K562 (cell line): Measurements from ENCODE around the gene GRK4. TPM values are rescaled to one million over a fixed set of nuclear protein-coding genes. Genes with fewer than 3 reads are reported as not detected.
A peak's percentile ranks its signal among the peaks of the same experiment; 100 is the strongest.

Experiments used
- ATAC-seq: fragments of 200-7000 bp; cut with Tn5 transposase; 3 replicates; pipeline ENCODE4 v1.9.1; 2020; ENCODE audit warnings: moderate library complexity
- BruUV-seq: library from RNA; stranded (reverse); fragments of 400-500 nt; replicated peaks from 2 replicates; lab custom pipeline; 2021; lab: Mats Ljungman, UMichigan
- CTCF ChIA-PET: fragments of 300-600 bp; formaldehyde crosslinking; extraction: SDS; loops from one replicate; lab custom pipeline; 2021; ENCODE audit warnings: low intra/inter-chr PET ratio; lab: Yijun Ruan, JAX
- POLR2A ChIA-PET: fragments of 300-600, 350-650 bp; sonication (Branson Sonifier 250); formaldehyde crosslinking; extraction: SDS; loops from one replicate; lab custom pipeline; 2021; ENCODE audit warnings: antibody characterized with exemption, inconsistent platforms; lab: Yijun Ruan, JAX
- DNase-seq, 4 experiments: peaks; one replicate each; pipeline versions ENCODE4 v3.0.0 to v3.0.0-alpha.2; 2011 to 2018; ENCODE audit warnings: low spot score in 3 of 4, mixed read lengths in 3 of 4; ENCODE audit errors: extremely low read depth in 1 of 4
- FAIRE-seq: peaks from 2 replicates; lab custom pipeline; 2011; peaks lifted over from hg19 to GRCh38; lab: Jason Lieb, UNC
- H2AFZ ChIP-seq: 2 replicates; pipeline ENCODE4 v1.6.0; 2011; ENCODE audit warnings: low read depth, low read length, control low read depth, inconsistent platforms
- H3K27ac ChIP-seq: fragments of 200-600 bp; 3 replicates; pipeline ENCODE4 v1.8.0; 2011; ENCODE audit warnings: low read depth, mild to moderate bottlenecking, control low read depth, inconsistent platforms, low read length, moderate library complexity, mixed read lengths; ENCODE audit errors: extremely low read depth
- H3K27me3 ChIP-seq, 2 experiments: fragments of 300-600 bp in 1 of 2; 2 replicates in 1 of 2; 3 replicates in 1 of 2; pipeline versions ENCODE4 v1.6.0 to v1.8.0; 2011; ENCODE audit warnings: inconsistent platforms in 2 of 2, low read length in 2 of 2, mild to moderate bottlenecking in 1 of 2, mixed read lengths in 1 of 2, moderate library complexity in 1 of 2; ENCODE audit not compliant: control insufficient read depth in 2 of 2, insufficient read depth in 2 of 2
- H3K36me3 ChIP-seq: fragments of 300-600 bp; 3 replicates; pipeline ENCODE4 v1.8.0; 2011; ENCODE audit warnings: mild to moderate bottlenecking, low read length, inconsistent platforms; ENCODE audit not compliant: control insufficient read depth, insufficient read depth
- H3K4me1 ChIP-seq, 2 experiments: fragments of 200-600 bp in 1 of 2; replicated peaks in 1 of 2; 2 replicates in 1 of 2; 3 replicates in 1 of 2; pipeline versions ENCODE4 v1.5.1 to v1.8.0; 2011; ENCODE audit warnings: inconsistent platforms in 2 of 2, low read length in 2 of 2, mild to moderate bottlenecking in 1 of 2, mixed read lengths in 1 of 2, moderate library complexity in 1 of 2; ENCODE audit not compliant: control insufficient read depth in 2 of 2, insufficient read depth in 2 of 2
- H3K4me2 ChIP-seq: 2 replicates; pipeline ENCODE4 v1.6.1; 2011; ENCODE audit warnings: low read length, control low read depth, inconsistent platforms, mixed read lengths; ENCODE audit not compliant: insufficient read depth
- H3K4me3 ChIP-seq: fragments of 200-600 bp; sonication (generic), shearing (Covaris generic); 2 replicates; pipeline ENCODE4 v1.5.1; 2016; ENCODE audit warnings: control low read depth, inconsistent platforms
- H3K79me2 ChIP-seq: fragments of 200-600 bp; 3 replicates; pipeline ENCODE4 v1.8.0; 2011; ENCODE audit warnings: low read length, inconsistent platforms; ENCODE audit not compliant: control insufficient read depth, insufficient read depth
- H3K9ac ChIP-seq, 2 experiments: 2 replicates each; pipeline versions ENCODE4 v1.6.0 to v1.6.1; 2011; ENCODE audit warnings: low read depth in 2 of 2, low read length in 2 of 2, control low read depth in 1 of 2, inconsistent platforms in 1 of 2, mild to moderate bottlenecking in 1 of 2, mixed read lengths in 1 of 2; ENCODE audit not compliant: insufficient read depth in 1 of 2
- H3K9me1 ChIP-seq: one replicate; pipeline ENCODE4 v1.6.0; 2011; ENCODE audit warnings: inconsistent platforms, mild to moderate bottlenecking, low read length, moderate library complexity; ENCODE audit not compliant: control insufficient read depth, insufficient read depth
- H3K9me3 ChIP-seq: replicated peaks from 2 replicates; pipeline ENCODE4 v1.5.1; 2011; ENCODE audit warnings: low read depth, low read length, inconsistent platforms; ENCODE audit not compliant: control insufficient read depth, insufficient read depth
- H4K20me1 ChIP-seq: replicated peaks from 2 replicates; pipeline ENCODE4 v1.6.1; 2011; ENCODE audit warnings: low read length, inconsistent platforms, mixed read lengths; ENCODE audit not compliant: control insufficient read depth, insufficient read depth
- CEBPB ChIP-seq: fragments of 450-650 bp; IDR thresholded peaks from 2 replicates; pipeline ENCODE4 v1.6.1; 2016; ENCODE audit warnings: missing genetic modification characterization, missing compliant biosample characterization
- CEBPG ChIP-seq, 3 experiments: fragments of 200-800 bp in 1 of 3; sonication (Bioruptor generic) in 1 of 3; sonication (generic) in 1 of 3; formaldehyde crosslinking in 1 of 3; IDR thresholded peaks in 2 of 3; conservative IDR thresholded peaks in 1 of 3; 2 replicates each; pipeline versions ENCODE4 v1.6.1 to v1.8.0; 2016 to 2022; ENCODE audit warnings: missing compliant biosample characterization in 2 of 3, missing genetic modification characterization in 2 of 3, mild to moderate bottlenecking in 1 of 3, missing genetic modification reagents in 1 of 3
- CGGBP1 ChIP-seq: fragments of 250-450 bp; sonication (Bioruptor Pico); IDR thresholded peaks from 2 replicates; pipeline ENCODE4 v1.9.0; 2021; ENCODE audit warnings: mild to moderate bottlenecking
- CHD4 ChIP-seq: fragments of 200-600 bp; sonication (generic); IDR thresholded peaks from 3 replicates; pipeline ENCODE4 v1.6.1; 2012; ENCODE audit warnings: low read depth, mild to moderate bottlenecking, mixed read lengths, low read length, inconsistent platforms; ENCODE audit not compliant: insufficient read depth, insufficient replicate concordance, poor library complexity, severe bottlenecking
- CTCF ChIP-seq, 3 experiments: IDR thresholded peaks in 2 of 3; conservative IDR thresholded peaks in 1 of 3; 2 replicates each; pipeline ENCODE4 v1.5.1; 2011 to 2012; ENCODE audit warnings: low read length in 3 of 3, mild to moderate bottlenecking in 3 of 3, control low read depth in 2 of 3, improper control_type of control experiment in 1 of 3, inconsistent platforms in 1 of 3, low read depth in 1 of 3, mixed read lengths in 1 of 3, moderate library complexity in 1 of 3; ENCODE audit not compliant: insufficient read depth in 2 of 3
- ILK ChIP-seq: fragments of 450-650 bp; IDR thresholded peaks from 2 replicates; pipeline ENCODE4 v1.6.1; 2016; ENCODE audit warnings: missing genetic modification characterization, low read depth, mild to moderate bottlenecking, missing compliant biosample characterization, moderate library complexity, borderline replicate concordance
- RAD21 ChIP-seq, 2 experiments: fragments of 250-450 bp in 1 of 2; fragments of 450-650 bp in 1 of 2; sonication (Bioruptor Pico) in 1 of 2; formaldehyde crosslinking in 1 of 2; IDR thresholded peaks in 1 of 2; conservative IDR thresholded peaks in 1 of 2; 2 replicates each; pipeline versions ENCODE4 v1.4.0 to v1.8.0; 2020 to 2022; ENCODE audit warnings: mild to moderate bottlenecking in 2 of 2, moderate library complexity in 1 of 2
- SMAD2 ChIP-seq: fragments of 150-350 bp; IDR thresholded peaks from 2 replicates; pipeline ENCODE4 v1.6.1; 2014; ENCODE audit warnings: low read depth, mild to moderate bottlenecking, low read length
- SMC3 ChIP-seq: conservative IDR thresholded peaks from 2 replicates; pipeline ENCODE4 v1.6.1; 2011; ENCODE audit warnings: low read depth, low read length, improper control_type of control experiment; ENCODE audit not compliant: insufficient read depth
- ZNF695 ChIP-seq: fragments of 450-650 bp; formaldehyde crosslinking; IDR thresholded peaks from 2 replicates; pipeline ENCODE4 v1.4.0; 2020; ENCODE audit warnings: mild to moderate bottlenecking, moderate library complexity
- WGBS: fragments of 100-300 bp; shearing (Covaris generic); methylation state at CpG from one replicate; pipeline ENCODE4 v1.1.6; 2016; ENCODE audit warnings: low coverage, mixed read lengths; ENCODE audit not compliant: insufficient coverage; ENCODE audit errors: missing lambda C conversion rate; 5-methylcytosine and 5-hydroxymethylcytosine counted together
- in situ Hi-C: fragments of 300-500 bp; cut with MboI; formaldehyde crosslinking; loops from 4 replicates; pipeline ENCODE4 v1.15.0; 2018; ENCODE audit warnings: inconsistent platforms, mixed read lengths
- intact Hi-C: fragments of 100-400 bp; cut with micrococcal nuclease; formaldehyde crosslinking; loops from 2 replicates; pipeline ENCODE4 v1.14.2; 2022
- polyA plus RNA-seq, 8 experiments: library from polyadenylated mRNA; depleted of rRNA in 4 of 8; stranded (reverse) in 5 of 8; unstranded in 3 of 8; fragments of >200 nt; fragmentation: Nextera tagmentation in 2 of 8; fragmentation: Illumina TruSeq in 1 of 8; extraction: Ambion mirVana in 2 of 8; extraction: Trizol in 1 of 8; gene quantifications; 2 replicates each; pipeline versions ENCODE4 v1.2.1 to v1.2.3, GENCODE V29; 2011 to 2014; ENCODE audit warnings: inconsistent platforms in 1 of 8, missing spikeins in 1 of 8
- total RNA-seq, 7 experiments: library from RNA; depleted of rRNA in 6 of 7; stranded (reverse); fragments of >200 nt in 6 of 7; fragmentation: Illumina TruSeq in 2 of 7; extraction: Trizol in 2 of 7; gene quantifications; 2 replicates each; pipeline versions ENCODE4 v1.2.1 to v1.2.3, GENCODE V29; 2011 to 2021; ENCODE audit warnings: low replicate concordance in 1 of 7
- TF ChIP-seq, protein P1 (sequence below): fragments of 250-450 bp; sonication (Bioruptor Pico); IDR thresholded peaks from 2 replicates; pipeline ENCODE4 v1.4.0; 2020; ENCODE audit warnings: mild to moderate bottlenecking, moderate library complexity

GRK4 gene
- total and polyA plus RNA-seq, 9 of the 15 experiments (the other 6 are each of a cell fraction or from before 2014, with no cell fraction given) = 1.1 to 4.8 (median 2.6) TPM

DNA sequence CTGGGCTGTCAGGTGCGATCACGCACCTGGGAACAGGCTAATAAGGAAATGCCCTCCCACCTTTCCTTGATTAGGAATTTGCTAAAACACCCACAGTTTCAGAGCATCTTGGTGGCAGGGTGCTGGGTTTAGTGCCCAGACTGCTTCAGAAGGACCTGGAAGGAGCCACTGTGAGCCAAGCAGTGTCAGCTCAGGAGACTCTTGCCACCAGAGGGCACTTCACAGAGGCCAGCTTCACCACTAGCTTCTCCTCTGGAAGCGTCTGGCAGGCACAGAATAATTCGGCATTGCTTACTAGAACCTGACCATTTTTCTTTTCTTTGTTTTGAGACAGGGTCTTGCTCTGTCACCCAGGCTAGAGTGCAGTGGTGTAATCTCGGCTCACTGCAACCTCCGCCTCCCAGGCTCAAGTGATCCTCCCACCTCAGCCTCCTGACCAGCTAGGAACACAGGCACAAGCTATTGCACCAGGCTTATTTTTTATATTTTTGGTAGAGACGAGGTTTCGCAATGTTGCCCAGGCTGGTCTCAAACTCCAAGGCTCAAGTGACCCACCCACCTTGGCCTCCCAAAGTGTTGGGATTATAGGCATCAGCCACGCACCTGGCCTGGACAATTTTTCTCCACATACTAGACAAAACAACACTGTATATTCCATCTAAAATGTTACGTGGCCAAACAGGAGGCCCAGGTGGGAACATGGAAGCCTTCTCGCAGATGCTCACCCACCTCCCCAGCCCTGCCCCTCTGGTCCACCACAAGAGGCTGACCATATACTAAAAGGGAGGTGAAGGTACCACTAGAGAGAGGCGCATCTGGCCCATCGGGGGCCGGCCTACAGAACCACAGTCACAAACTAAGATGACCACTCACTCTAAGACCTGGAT lies 14.2 kb upstream of the GRK4 start:
- no peak for DNase-seq

More for the DNA sequence above, 14.2 kb upstream of the GRK4 start:
- no peaks in the 10 kb centered on the region for H3K4me1 ChIP-seq
- in situ Hi-C loops = no loop called here
- FAIRE-seq (no peak), ATAC-seq (peak; percentile 56)
- intact Hi-C loops = no loop called here
- H4K20me1 ChIP-seq = peaks cover 12% of the 10 kb centered on the region; the same call in 1 of the 2 replicates
- 93% methylated on average over 14 of the region's 14 CpGs for WGBS
- no peaks in the 10 kb centered on the region for H3K79me2 ChIP-seq
- no TSS peak for BruUV-seq
- no peak overlapping the region for H3K27ac ChIP-seq
- no peaks in the 10 kb centered on the region for H3K9me1 ChIP-seq
- no peaks in the 10 kb centered on the region for H3K9me3 ChIP-seq
- ChIA-PET POLR2A (interaction anchor here (0.6 to 2.3 kb wide), 3 partner anchors 13 to 196 kb away, joined by 3 to 9 read pairs (median 3); no protein-coding TSS in a partner anchor), CTCF (interaction anchor here (0.7 kb wide), 1 partner anchor 89 kb away, joined by 3 read pairs; no protein-coding TSS in a partner anchor)
- H2AFZ ChIP-seq = no peak overlapping the region
- no peak overlapping the region for H3K4me2 ChIP-seq
- peaks cover 95% of the 10 kb centered on the region for H3K36me3 ChIP-seq
- peak overlapping the region in 1 of 2 experiments; percentile 40; a peak in 1 of 4 replicates for H3K9ac ChIP-seq
- no peak overlapping the region for H3K4me3 ChIP-seq
- TF ChIP-seq SMC3 = no peak
- no peak for TF ChIP-seq CGGBP1 (CRISPR knock-in tag)
- TF ChIP-seq CEBPB (tag) = peak; percentile 63
- TF ChIP-seq CHD4 = no peak
- TF ChIP-seq RAD21 (CRISPR knock-in tag; conservative IDR thresholded peaks at IDR 0.05 in 1 of 2, IDR thresholded peaks at IDR 0.05 in 1 of 2) = peak in 1 of 2 experiments; percentile 21; a peak in 1 of 4 replicates
- no peak for TF ChIP-seq SMAD2
- TF ChIP-seq CEBPG (CRISPR knock-in tag; IDR thresholded peaks at IDR 0.05) = no peak
- TF ChIP-seq CEBPG (tag; conservative IDR thresholded peaks at IDR 0.05 in 1 of 2, IDR thresholded peaks at IDR 0.05 in 1 of 2) = 0 out of 4 replicates have a peak, but pooled peaks of 1 of the 2 experiments have one; percentile 17
- TF ChIP-seq CTCF (IDR thresholded peaks at IDR 0.05 in 2 of 3, conservative IDR thresholded peaks at IDR 0.05 in 1 of 3; ENCODE audit: insufficient read depth in 2 of 3, low read depth in 1 of 3, low read length in 3 of 3) = peak; percentile 17 to 27 (median 26); a peak in 2 of 6 replicates
- TF ChIP-seq ZNF695 = no peak
- no peak for TF ChIP-seq ILK (tag)
- TF ChIP-seq, protein P1, sequence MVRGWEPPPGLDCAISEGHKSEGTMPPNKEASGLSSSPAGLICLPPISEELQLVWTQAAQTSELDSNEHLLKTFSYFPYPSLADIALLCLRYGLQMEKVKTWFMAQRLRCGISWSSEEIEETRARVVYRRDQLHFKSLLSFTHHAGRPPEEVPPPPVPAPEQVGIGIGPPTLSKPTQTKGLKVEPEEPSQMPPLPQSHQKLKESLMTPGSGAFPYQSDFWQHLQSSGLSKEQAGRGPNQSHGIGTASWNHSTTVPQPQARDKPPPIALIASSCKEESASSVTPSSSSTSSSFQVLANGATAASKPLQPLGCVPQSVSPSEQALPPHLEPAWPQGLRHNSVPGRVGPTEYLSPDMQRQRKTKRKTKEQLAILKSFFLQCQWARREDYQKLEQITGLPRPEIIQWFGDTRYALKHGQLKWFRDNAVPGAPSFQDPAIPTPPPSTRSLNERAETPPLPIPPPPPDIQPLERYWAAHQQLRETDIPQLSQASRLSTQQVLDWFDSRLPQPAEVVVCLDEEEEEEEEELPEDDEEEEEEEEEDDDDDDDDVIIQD = no peak
- no peaks in the 10 kb centered on the region for H3K27me3 ChIP-seq
